GM18858 (cell line): ENCODE data around the gene LGALS7B.
"Not testable (repeated sequence)": the region's sequence is repeated elsewhere in the genome, so short reads cannot be mapped to it uniquely, and the experiment has no call there.

Experiments used
- ATAC-seq: cut with Tn5 transposase; IDR thresholded peaks from one replicate; pipeline ENCODE4 v1.9.1; 2021; ENCODE audit not compliant: unreplicated experiment

Gene LGALS7B

GRCh38 chr19:38769635-38770211 lies 19.3 kb upstream of the LGALS7B start:
- no peak for ATAC-seq

- ATAC-seq, result not testable (repeated sequence)
These were observed 18.6 kb upstream of the LGALS7B start for GRCh38 chr19:38770228-38770948.

GRCh38 chr19:38770949-38771275 lies 18.1 kb upstream of the LGALS7B start:
- ATAC-seq, result not testable (repeated sequence)

DNA sequence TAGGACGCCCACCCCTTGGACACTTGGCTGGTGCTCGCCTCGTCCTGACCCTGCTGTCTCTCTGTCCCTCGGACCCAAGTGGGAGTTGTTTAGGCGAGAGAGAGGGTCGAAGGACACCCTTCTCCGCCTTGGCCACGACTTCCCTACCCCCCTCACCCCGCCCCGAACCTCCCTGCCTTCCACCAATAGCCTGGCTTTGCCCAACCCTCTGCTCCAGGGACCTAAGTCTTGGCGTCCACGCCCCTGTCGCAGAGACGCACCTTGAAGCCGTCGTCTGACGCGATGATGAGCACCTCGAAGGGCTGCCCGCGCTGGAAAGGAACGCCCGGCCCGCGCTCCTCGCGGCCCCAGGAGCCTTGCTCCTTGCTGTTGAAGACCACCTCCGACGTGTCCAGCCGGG lies 17.4 kb upstream of the LGALS7B start:
- ATAC-seq, result not testable (repeated sequence)

DNA sequence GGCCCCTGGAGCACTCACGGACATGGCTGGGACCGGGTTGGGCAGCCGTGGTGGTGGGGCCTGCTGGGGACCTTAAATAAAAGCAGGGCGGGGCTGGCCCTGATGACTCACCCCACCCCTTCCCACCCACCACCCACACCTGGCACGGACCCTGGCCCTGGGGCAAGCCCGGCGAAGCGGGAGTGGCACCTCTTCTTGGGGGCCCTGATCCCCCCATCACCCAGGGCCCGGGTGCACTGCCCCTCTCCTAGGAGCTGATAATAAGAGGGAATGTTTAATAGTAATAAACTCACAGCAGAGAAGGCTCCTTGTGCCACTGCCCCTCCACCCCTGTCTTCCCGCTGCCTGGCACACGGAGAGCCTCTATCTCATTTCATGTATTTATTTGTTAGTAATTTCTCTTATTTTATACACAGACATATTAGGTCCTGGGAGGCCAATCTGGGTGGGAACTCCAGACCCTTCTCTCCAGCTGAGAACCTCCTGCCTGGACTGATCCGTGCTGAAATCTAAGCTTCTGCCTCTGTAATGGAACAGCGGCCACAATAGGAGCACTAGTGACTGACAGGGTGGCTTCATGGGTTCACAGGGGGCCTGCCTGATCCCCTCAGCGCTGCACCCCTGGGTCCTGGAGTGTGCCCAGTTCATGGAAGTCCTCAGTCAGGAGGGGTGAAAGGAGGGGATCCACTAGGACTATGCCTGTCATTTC lies 15.4 kb upstream of the LGALS7B start, which contains the start of gene LGALS7:
Gene LGALS7 (minus strand): TSS at position 49 of the 709 bp plus-strand sequence. CDS start 25 bp downstream, at position 24.
- ATAC-seq, result no peak

GRCh38 chr19:38774181-38774950 lies 14.6 kb upstream of the LGALS7B start:
- ATAC-seq, result no peak

DNA sequence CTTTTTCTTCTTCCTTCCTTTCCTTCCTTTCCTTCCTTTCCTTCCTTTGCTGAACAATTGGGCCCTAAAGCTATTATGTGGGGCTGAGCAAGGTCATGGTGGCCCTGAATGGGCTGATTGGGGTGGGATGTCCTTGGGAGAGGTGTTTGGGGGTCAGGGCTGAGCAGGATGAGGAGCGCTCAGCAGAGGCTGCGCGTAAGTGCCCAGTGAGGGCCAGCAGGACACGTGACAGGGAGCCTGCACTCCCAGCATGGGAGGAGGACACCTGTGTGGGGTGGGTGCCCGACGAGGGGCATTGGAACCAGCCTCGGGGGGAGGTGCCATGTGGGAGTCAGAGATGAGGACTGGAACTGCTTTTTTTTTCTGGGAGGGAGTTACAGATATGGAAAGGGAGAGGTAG lies 10.3 kb upstream of the LGALS7B start:
- no peak for ATAC-seq

- ATAC-seq, result no peak
These were observed 8.6 kb upstream of the LGALS7B start for GRCh38 chr19:38780443-38780842.

GRCh38 chr19:38781058-38781457 lies 7.9 kb upstream of the LGALS7B start:
- no peak for ATAC-seq

- ATAC-seq, result not testable (repeated sequence)
These were observed 6.8 kb upstream of the LGALS7B start for GRCh38 chr19:38782212-38782611.

DNA sequence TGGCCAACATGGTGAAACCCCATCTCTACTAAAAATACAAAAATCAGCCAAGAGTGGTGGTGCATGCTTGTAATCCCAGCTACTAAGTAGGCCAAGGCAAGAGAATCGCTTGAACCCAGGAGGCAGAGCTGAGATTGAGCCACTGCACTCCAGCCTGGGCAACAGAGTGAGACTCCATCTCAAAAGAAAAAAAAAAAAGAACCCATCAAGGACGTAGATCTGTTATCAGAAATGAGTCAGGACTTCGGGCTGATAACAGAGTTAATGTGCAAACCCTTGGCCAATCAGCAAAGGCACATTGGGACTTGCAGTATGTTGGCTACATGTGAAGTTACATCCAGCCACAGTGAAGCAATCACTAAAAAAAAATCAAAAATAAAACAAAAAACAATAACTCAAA lies 4.8 kb upstream of the LGALS7B start:
- no peak for ATAC-seq

GRCh38 chr19:38785187-38785699 lies 3.8 kb upstream of the LGALS7B start:
- no peak for ATAC-seq

DNA sequence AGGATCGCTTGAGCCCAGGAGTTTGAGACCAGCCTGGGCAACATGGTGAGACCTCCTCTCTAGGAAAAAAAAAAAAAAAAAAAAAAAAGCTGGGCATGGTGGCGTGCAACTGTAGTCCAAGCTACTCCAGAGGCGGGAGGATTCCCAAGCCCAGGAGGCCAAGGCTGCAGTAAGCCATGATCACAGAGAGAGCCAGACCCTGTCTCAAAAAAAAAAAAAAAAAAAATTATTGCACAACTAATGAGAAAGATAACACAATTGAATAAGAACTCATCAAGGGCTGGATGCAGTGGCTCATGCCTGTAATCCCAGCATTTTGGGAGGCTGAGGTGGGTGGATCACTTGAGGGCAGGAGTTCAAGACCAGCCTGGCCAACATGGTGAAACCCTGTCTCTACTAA lies 2.9 kb upstream of the LGALS7B start:
- not testable (repeated sequence) for ATAC-seq

DNA sequence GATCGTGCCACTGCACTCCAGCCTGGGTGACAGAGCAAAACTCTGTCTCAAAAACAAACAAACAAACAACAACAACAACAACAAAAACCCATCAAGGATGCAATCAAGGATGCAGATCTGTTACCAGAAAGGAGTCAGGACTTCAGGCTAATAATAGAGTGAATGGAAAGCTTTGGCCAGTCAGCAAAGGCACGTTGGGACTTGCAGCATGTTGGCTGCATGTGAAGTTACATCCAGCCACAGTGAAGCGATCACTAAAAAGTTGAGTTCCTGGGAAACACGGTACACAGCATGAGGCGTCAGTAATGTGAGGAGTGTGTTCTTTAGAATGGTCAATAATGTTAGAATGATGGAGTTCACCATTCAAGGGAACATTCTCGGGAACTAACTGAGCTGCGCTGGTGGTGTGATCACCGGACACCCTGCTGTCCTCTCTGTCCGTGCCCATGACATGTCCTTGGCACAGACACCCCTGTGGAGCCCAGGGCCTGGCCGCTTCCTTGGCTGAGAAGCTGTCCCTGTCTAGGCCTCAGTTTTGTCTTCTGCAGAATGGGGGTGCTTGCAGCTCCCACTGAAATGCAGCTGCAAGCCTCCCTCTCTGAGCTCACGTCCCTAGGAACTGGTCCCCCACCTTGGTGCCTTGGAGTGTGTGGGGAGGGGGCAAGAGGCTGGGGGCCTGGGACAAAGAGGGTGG lies 2.3 kb upstream of the LGALS7B start:
- no peak for ATAC-seq

DNA sequence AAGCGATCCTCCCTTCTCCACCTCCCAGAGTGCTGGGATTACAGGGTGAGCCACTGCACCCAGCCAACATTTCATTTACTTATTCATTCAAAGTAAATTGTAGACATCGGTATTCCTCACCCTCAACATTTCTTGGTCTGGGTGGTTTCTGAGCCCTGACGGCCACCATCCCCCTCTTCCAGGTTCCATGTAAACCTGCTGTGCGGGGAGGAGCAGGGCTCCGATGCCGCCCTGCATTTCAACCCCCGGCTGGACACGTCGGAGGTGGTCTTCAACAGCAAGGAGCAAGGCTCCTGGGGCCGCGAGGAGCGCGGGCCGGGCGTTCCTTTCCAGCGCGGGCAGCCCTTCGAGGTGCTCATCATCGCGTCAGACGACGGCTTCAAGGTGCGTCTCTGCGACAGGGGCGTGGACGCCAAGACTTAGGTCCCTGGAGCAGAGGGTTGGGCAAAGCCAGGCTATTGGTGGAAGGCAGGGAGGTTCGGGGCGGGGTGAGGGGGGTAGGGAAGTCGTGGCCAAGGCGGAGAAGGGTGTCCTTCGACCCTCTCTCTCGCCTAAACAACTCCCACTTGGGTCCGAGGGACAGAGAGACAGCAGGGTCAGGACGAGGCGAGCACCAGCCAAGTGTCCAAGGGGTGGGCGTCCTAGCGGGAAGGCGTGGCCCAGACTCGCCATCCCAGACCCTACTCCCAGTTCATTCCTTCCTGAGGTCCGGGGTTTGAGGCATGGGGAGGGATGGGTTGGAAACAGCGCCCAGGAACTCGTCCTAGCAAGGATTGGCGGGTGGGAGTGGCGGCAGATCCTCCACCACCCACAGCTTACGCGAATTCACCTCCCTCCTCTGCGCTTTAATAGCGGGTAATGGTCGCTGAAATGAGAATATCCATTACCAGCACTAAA lies 1.8 kb downstream of the LGALS7B start:
- ATAC-seq, result not testable (repeated sequence)

GRCh38 chr19:38791451-38792064 lies 2.6 kb downstream of the LGALS7B start:
- ATAC-seq, result peak; percentile 49

GRCh38 chr19:38792250-38793111 lies 3.5 kb downstream of the LGALS7B start:
- no peak for ATAC-seq

GRCh38 chr19:38793177-38793576 lies 4.2 kb downstream of the LGALS7B start:
- ATAC-seq, result no peak
